Cardiac fibroblast (primary cell): Measurements from ENCODE around the gene SNTB2.

ENCODE experiments used
- DNase-seq, 2 donors: peaks; one replicate each; pipeline versions ENCODE4 v3.0.0 to v3.0.0-alpha.2; 2010; ENCODE audit warnings: low read depth in 2 of 2
- H3K4me3 ChIP-seq, 2 donors: replicated peaks in 1 of 2; 1 replicate in 1 of 2; 2 replicates in 1 of 2; pipeline ENCODE4 v1.5.1; 2011; ENCODE audit warnings: low read depth in 2 of 2, low read length in 2 of 2, mild to moderate bottlenecking in 2 of 2, moderate library complexity in 1 of 2
- TF ChIP-seq, protein P1 (sequence below): IDR thresholded peaks from one replicate; pipeline ENCODE4 v1.5.1; 2011; ENCODE audit warnings: low read depth, mild to moderate bottlenecking, low read length, inconsistent platforms

The SNTB2 gene

DNA sequence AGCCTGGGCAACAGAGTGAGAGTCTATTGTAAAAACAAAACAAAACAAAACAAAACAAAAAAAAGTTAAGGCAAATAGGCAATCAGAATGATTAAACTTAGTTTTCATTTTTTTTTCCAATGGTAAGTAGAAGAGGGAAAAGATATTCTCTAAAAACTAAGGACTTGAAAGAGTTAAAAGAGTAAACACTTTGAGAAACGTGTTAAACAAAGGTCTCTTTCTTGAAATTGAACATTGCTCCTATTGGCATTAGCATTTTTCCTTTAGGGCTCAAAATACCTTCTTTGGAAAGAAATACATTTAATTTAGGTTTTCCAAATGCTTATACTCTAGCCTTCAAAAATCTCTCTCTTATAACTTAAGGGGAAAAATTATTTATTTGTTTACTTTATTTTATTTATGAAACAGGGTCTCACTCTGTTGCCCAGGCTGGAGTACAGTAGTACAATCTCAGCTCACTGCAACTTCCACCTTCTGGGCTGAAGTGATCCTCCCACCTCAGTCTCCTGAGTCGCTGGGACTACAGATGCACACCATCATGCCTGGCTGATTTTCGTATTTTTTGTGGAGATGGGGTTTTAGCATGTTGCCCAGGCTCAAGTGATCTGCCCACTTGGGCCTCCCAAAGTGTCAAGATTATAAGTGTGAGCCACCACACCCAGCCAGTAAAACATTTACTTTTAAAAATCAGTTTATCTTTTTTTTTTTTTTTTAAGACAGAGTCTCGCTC, 79.5 kb downstream of the SNTB2 start:
- TF ChIP-seq, protein P1, sequence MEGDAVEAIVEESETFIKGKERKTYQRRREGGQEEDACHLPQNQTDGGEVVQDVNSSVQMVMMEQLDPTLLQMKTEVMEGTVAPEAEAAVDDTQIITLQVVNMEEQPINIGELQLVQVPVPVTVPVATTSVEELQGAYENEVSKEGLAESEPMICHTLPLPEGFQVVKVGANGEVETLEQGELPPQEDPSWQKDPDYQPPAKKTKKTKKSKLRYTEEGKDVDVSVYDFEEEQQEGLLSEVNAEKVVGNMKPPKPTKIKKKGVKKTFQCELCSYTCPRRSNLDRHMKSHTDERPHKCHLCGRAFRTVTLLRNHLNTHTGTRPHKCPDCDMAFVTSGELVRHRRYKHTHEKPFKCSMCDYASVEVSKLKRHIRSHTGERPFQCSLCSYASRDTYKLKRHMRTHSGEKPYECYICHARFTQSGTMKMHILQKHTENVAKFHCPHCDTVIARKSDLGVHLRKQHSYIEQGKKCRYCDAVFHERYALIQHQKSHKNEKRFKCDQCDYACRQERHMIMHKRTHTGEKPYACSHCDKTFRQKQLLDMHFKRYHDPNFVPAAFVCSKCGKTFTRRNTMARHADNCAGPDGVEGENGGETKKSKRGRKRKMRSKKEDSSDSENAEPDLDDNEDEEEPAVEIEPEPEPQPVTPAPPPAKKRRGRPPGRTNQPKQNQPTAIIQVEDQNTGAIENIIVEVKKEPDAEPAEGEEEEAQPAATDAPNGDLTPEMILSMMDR, result no peak
- H3K4me3 ChIP-seq, result no peak overlapping the region
- no peak for DNase-seq

DNA sequence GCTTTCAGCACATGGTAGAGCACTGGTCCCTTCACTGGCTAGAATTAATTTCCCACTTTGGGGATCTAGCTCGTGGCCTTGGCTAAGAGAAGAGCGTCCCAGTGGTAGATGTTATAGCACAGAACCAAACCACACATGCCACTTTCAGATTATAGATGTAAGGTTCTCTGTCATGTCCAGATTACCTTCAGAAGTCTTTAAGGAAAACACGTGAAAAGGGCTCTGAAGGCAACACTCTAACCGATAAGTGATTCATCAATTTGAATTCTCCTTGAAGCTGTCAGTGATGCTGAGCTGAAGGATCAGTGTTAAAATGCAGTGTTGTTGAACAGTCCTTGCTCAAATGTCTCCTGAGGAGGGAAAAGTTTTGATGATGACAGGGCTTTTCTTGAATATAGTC, 80.7 kb downstream of the SNTB2 start:
- DNase-seq, result no peak
- no peak overlapping the region for H3K4me3 ChIP-seq
- TF ChIP-seq, protein P1, result no peak

DNA sequence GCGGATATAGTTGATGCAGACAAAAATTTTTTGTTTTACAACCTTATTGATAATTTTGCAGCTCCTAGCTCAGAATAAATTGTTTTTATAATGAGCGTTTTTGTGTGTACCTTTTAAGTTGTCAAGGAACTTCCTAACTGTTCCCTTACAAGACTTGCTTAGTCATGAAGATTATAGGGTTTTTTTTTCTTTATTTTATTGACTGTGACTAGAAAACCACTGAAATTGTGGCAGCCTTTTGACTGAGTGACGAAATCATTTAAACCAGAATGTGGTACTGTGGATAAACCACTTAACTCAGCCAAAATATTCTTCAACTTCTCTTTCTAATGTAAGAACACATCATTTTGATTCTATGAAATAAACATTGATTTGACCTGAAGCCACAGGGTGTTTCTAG, 83.4 kb downstream of the SNTB2 start:
- no peak overlapping the region for H3K4me3 ChIP-seq
- TF ChIP-seq, protein P1, result no peak
- DNase-seq, result peak; percentile 20 to 43

DNA sequence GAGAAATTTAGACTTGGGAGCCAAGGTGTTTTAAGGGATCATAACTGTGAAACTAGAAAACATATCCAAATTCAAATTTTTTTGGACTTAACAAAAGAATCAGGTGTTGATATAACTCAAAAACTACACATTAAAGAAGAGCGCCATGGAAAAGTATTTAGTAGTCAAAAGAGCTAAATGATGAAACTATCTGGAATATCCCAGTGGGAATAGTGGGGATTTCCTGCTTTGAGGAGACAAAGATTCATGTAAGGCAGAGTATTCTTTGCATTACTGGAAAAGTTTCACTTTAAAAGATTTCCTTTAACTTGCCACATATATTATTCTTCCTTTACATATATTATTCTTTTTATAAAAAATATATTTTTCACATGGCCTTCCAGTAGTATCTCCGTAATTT, 83.9 kb downstream of the SNTB2 start:
- TF ChIP-seq, protein P1, result no peak
- peak; percentile 25 to 63 for DNase-seq
- H3K4me3 ChIP-seq, result no peak overlapping the region

DNA sequence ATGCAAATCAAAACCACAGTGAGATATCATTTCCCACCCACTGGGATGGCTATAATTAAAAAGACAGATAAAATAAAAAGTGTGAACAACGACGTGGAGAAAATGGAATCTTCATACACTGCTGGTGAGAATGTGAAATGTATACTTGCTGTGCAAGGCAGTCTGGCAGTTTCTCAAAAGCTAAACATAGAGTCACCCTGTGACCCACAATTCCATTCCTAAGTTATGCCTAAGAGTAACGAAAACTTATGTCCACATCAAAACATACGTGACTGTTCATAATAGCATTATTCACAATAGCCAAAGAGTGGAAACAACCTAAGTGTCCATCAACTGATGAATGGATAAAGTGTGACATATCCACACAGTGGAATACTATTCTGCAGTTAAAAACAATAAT, 86.0 kb downstream of the SNTB2 start:
- H3K4me3 ChIP-seq, result no peak overlapping the region
- peak; percentile 85 to 91 for DNase-seq
- TF ChIP-seq, protein P1, result no peak

DNA sequence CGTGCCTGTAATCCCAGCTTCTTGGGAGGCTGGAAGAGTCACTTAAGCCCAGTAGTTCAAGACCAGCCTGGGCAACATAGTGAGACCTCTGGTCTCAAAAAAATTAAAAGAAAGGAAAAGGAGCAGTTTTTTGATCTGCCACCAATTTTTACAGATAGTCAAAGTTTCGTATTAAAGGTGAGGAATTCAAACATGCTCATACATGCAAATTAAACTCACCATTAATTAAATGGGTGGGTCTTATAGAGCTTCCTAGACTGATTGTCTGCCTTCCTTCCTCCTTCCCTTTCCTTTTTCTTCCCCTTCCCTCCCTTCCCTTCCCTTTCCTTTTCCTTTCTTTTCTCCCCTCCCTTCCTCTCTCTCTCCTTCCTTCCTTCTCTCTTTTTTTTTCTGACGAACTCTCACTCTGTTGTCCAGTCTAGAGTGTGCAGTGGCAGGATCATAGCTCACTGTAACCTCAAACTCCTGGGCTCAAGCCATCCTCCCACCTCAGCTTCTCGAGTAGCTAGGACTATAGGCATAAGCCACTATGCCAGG, 87.8 kb downstream of the SNTB2 start:
- TF ChIP-seq, protein P1, result no peak
- no peak for DNase-seq
- H3K4me3 ChIP-seq, result no peak overlapping the region
